ENCODE measurements around the gene RFC4.
A peak's percentile ranks its signal among the peaks of the same experiment; 100 is the strongest.

RFC4 gene

DNA sequence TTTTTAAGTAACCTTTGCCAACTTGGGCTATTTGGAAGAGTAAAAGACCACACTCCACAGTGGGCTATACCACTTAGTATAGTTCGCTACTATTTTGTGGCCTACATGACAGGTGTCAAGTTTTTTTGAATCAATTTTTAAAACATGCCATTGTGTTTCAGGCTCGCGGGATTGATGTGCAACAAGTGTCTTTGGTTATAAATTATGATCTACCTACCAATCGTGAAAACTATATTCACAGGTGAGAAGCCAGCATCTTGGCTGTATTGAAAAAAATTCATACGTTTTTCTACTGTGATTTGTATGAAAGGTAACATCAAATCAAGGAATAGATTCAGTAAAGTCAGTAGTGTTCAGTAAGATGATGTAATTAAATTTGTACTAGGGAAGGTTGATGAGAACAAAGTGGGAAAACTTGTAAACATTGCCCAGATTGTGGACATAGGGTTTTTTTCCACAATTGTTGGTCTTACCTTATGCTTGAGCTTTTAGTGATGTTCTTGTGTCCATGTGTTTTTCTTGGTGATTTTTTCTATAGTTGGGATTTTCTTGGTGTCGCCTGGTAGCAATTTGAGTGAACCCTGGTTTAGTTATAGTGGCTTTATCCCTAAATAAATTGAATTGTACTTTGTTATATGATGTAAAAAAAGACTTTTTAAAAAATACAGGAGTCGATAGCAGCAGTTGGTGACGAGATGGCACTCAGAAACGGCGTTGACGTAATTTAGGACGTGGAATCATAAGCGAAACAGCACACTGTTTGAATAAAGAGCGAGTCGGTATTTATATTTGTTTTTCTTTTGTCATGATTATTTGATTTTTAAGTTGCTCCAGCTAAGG lies 18.4 kb downstream of the RFC4 start:
- DNase-seq (ENCODE audit: low spot score) = no peak

- DNase-seq (ENCODE audit: low spot score) = no peak
These were observed 19.4 kb downstream of the RFC4 start for GRCh38 chr3:186786922-186787321.

- no peak for DNase-seq (ENCODE audit: low spot score)
These were observed 20.7 kb downstream of the RFC4 start for GRCh38 chr3:186785495-186786018.

GRCh38 chr3:186784820-186785494 lies 21.3 kb downstream of the RFC4 start:
- no peak for DNase-seq (ENCODE audit: low spot score)

DNA sequence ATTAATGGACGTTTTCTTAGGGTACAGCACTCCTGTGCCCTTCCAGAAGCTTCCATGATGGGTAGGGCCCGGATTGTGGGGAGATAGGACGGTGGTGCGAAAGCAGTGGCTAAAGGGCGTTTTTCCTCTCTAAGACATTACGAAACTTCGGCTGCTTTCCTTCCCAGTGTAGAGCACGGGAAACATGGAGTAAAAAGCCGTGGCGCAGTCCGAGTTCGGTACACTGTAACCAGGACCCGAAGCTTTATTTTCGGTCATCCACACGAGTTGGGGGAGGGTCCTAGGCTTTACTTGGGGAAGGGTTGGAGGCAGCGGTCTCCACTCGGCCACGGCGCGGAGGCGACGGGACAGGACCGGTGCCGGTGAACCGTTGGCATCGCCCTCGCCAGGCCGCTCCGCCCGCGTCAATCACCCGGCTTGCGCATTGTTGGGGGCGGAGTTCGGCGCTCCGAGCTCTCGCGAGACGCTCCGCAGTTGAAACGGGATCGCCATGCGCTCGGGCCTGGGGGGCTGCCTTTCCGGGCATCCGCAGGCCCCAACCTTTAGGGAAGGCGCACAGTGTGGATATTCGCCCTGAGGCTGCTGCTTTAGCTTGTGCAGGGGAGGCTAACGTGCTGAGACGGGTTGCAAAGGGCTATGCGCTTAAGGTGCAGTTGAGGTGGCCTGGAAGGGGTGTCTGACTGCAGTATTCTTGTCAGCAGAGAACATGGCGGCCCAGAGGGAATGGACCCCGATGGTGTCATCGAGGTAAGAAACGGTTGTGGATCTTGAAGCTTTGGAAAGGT lies 22.4 kb downstream of the RFC4 start:
- peak; percentile 91 for DNase-seq (ENCODE audit: low spot score)

- peak; percentile 89 for DNase-seq (ENCODE audit: low spot score)
These were observed 23.1 kb downstream of the RFC4 start, which contains the start of gene EIF4A2 for GRCh38 chr3:186783058-186783730. Gene EIF4A2 (plus strand): TSS chr3:186783577. CDS start chr3:186783611, 34 bp downstream.

GRCh38 chr3:186782542-186783057 lies 23.7 kb downstream of the RFC4 start:
- DNase-seq (ENCODE audit: low spot score) = no peak

GRCh38 chr3:186779204-186779603 lies 27.1 kb downstream of the RFC4 start:
- DNase-seq (ENCODE audit: low spot score) = no peak

- DNase-seq (ENCODE audit: low spot score) = no peak
These were observed 30.3 kb downstream of the RFC4 start for GRCh38 chr3:186775999-186776398.

- DNase-seq (ENCODE audit: low spot score) = peak; percentile 79
These were observed 33.4 kb downstream of the RFC4 start for GRCh38 chr3:186772701-186773417.

GRCh38 chr3:186772281-186772694 lies 34.0 kb downstream of the RFC4 start:
- DNase-seq (ENCODE audit: low spot score) = no peak

DNA sequence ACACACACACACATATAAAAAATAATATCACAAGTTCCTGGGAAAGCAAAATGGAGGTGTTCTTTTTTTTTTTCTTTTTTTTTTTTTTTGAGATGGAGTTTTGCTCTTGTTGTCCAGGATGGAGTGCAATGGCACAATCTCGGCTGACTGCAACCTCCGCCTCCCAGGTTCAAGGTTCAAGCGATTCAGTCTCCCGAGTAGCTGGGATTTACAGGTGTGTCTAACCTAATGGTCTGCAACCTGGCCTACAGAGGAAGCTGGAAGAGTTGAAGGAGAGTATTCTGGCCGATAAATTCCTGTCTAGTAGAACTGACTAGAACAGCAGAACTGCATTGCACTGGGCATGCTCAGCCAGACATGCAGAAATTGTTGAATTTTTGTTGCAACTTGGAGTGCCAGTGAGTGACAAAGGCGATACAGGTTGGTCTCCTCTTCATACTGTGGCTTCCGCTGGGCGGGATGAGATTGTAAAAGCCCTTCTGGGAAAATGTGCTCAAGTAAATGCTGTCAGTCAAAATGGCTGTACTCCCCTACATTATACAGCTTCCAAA lies 45.3 kb downstream of the RFC4 start:
- DNase-seq (ENCODE audit: low spot score) = no peak

DNA sequence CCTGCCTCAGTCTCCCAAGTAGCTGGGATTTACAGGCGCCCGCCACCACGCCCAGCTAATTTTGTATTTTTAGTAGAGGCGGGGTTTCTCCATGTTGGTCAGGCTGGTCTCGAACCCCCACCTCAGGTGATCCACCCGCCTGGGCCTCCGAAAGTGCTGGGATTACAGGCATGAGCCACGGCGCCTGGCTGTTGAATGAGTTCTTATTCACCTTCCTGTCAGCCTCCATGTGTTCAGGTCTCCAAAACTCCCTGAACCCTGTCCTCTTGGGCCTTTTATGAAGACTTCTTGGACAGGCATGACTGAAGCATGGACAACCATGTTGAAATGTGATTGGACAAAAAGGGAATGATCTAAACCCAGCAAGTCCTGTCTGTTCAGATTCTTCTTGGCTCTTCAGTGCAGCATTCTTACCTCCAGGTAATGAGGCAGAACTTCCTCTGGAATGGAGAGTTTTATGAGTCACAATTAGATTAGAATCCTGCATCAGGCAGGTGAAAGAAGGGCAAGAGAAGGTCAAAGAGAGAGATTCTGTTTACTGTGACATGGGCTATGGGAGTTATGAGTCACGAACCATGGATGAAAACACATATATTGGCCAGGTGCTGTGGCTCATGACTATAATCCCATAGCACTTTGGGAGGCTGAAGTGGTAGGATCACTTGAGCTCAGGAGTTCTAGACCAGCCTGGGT lies 46.0 kb downstream of the RFC4 start:
- DNase-seq (ENCODE audit: low spot score) = no peak

- DNase-seq (ENCODE audit: low spot score) = no peak
These were observed 46.9 kb downstream of the RFC4 start for GRCh38 chr3:186759231-186759930.

- no peak for DNase-seq (ENCODE audit: low spot score)
These were observed 48.5 kb downstream of the RFC4 start for GRCh38 chr3:186757686-186758220.

GRCh38 chr3:186757214-186757613 lies 49.1 kb downstream of the RFC4 start:
- DNase-seq (ENCODE audit: low spot score) = no peak

DNA sequence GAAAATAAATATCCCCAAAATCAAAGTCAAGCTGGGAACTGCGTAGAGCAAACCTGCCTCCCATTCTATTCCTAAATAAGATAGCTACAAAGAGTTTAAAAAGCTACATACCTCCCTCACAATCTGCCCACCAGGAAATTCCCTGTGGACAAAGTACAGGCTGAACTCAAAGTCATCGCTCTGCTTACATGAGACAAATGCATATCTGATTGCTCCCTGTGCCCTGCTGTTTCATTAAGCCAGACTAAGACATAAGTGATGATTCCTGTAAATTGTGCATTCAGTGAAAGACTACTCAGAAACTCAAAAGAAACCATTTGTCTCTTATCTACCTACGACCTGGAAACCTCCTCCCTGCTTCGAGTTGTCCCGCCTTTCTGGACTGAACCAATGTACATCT lies 51.4 kb downstream of the RFC4 start:
- no peak for DNase-seq (ENCODE audit: low spot score)

GRCh38 chr3:186754006-186754405 lies 52.3 kb downstream of the RFC4 start:
- DNase-seq (ENCODE audit: low spot score) = no peak

- DNase-seq (ENCODE audit: low spot score) = no peak
These were observed 54.8 kb downstream of the RFC4 start for GRCh38 chr3:186751480-186751879.
